ENCODE results near the gene ANGPTL2.

ANGPTL2 gene

DNA sequence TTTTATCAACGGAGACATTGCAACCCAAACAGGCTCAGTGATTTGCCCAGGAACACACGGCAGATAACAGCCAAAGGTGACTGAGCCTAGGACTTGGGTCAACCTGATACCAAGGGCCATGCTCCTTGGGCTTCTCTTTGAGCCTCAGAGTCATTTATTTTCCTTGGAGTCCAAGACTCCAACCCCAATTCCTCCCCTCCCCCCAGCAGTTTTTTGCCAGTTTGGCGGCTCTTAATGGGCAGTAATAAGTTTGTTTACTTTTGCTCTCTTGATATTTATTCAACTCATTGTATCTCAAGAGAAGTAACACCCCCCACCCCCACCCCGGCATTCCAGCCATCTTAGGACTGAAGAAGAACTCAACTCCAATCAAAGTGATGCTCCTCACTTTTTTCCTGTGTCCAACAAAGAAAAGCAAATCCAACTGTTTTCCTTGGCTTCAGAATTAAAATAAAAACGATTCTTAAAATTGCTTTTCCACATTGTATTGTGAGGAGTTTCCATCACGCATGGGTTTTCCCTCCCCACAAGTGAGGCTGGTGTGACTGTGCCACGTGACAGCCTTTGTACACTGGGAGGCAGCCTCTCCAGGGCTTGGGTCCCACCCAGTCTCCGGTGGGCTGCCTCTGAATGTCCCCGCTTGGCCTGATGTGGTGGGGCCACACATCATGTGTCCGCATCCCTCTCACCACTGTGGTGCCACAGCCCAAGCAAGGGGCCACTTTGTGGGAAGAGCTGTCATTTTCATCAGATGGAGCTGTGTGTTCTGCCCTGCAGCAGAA is 9.1 kb downstream of the ANGPTL2 start:
- ATAC-seq (ENCODE audit: insufficient read depth, low read depth) (no peak), DNase-seq (no peak)
- H3K9ac ChIP-seq (ENCODE audit: low read depth, low read length), result no peak overlapping the region
- H3K27me3 ChIP-seq (ENCODE audit: insufficient read depth, low read length, poor library complexity), result peaks cover 24% of the 10 kb centered on the region
- peaks cover 11% of the 10 kb centered on the region for H4K20me1 ChIP-seq (ENCODE audit: insufficient read depth, low read length)
- H3K4me1 ChIP-seq (ENCODE audit: insufficient read depth, low read length), result no peaks in the 10 kb centered on the region
- no peak overlapping the region for H3K4me2 ChIP-seq (ENCODE audit: insufficient read depth, low read length)
- no peaks in the 10 kb centered on the region for H3K36me3 ChIP-seq (ENCODE audit: insufficient read depth, low read length)
- H3K79me2 ChIP-seq (ENCODE audit: insufficient read depth, low read length), result no peaks in the 10 kb centered on the region
- H3K27ac ChIP-seq (ENCODE audit: low read length), result no peak overlapping the region
- no peak for TF ChIP-seq CTCF (IDR thresholded peaks at IDR 0.05; ENCODE audit: borderline replicate concordance, extremely low read depth, low read length, poor library complexity, severe bottlenecking)
- no peak for TF ChIP-seq EZH2 (IDR thresholded peaks at IDR 0.05; ENCODE audit: borderline replicate concordance, low read depth, low read length, severe bottlenecking)
- no peak overlapping the region for H3K4me3 ChIP-seq (ENCODE audit: low read depth in 1 of 2, low read length in 2 of 2)
- H2AFZ ChIP-seq (ENCODE audit: low read depth, low read length), result no peak overlapping the region
- H3K9me3 ChIP-seq (ENCODE audit: insufficient read depth, low read length, severe bottlenecking), result no peaks in the 10 kb centered on the region

- no peak overlapping the region for H2AFZ ChIP-seq (ENCODE audit: low read depth, low read length)
- H4K20me1 ChIP-seq (ENCODE audit: insufficient read depth, low read length), result peaks cover 11% of the 10 kb centered on the region
- H3K79me2 ChIP-seq (ENCODE audit: insufficient read depth, low read length), result no peaks in the 10 kb centered on the region
- TF ChIP-seq EZH2 (IDR thresholded peaks at IDR 0.05; ENCODE audit: borderline replicate concordance, low read depth, low read length, severe bottlenecking), result no peak
- no peak for TF ChIP-seq CTCF (IDR thresholded peaks at IDR 0.05; ENCODE audit: borderline replicate concordance, extremely low read depth, low read length, poor library complexity, severe bottlenecking)
- H3K9me3 ChIP-seq (ENCODE audit: insufficient read depth, low read length, severe bottlenecking), result no peaks in the 10 kb centered on the region
- no peak overlapping the region for H3K4me2 ChIP-seq (ENCODE audit: insufficient read depth, low read length)
- no peak overlapping the region for H3K9ac ChIP-seq (ENCODE audit: low read depth, low read length)
- H3K4me1 ChIP-seq (ENCODE audit: insufficient read depth, low read length), result no peaks in the 10 kb centered on the region
- no peak overlapping the region for H3K4me3 ChIP-seq (ENCODE audit: low read depth in 1 of 2, low read length in 2 of 2)
- DNase-seq, result no peak
- no peak overlapping the region for H3K27ac ChIP-seq (ENCODE audit: low read length)
- peaks cover 24% of the 10 kb centered on the region for H3K27me3 ChIP-seq (ENCODE audit: insufficient read depth, low read length, poor library complexity)
- no peak for ATAC-seq (ENCODE audit: insufficient read depth, low read depth)
- H3K36me3 ChIP-seq (ENCODE audit: insufficient read depth, low read length), result no peaks in the 10 kb centered on the region
Measured at GRCh38 chr9:127112735-127113161, 9.7 kb downstream of the ANGPTL2 start.

DNA sequence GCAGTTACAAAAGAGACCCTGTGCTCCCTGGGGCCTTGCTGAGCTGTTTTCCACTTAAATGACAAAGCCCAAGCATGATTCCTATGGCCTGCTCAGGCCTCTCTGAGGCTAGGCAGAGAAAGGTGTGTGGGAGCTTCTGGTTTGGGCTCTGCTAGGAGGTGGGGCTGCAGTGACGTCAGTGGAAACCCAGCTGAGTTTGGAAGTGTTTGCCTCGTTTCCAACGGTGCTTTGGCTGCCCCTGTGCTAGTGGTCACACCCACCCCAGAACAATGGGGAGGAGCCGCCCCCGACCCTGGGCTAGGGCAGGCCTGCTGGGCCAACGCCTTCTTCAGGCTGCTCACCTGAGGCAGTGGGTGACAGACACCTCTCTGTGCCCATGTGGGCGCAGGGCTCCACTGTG is 10.4 kb downstream of the ANGPTL2 start:
- no peak for TF ChIP-seq EZH2 (IDR thresholded peaks at IDR 0.05; ENCODE audit: borderline replicate concordance, low read depth, low read length, severe bottlenecking)
- no peak for TF ChIP-seq CTCF (IDR thresholded peaks at IDR 0.05; ENCODE audit: borderline replicate concordance, extremely low read depth, low read length, poor library complexity, severe bottlenecking)
- no peak for ATAC-seq (ENCODE audit: insufficient read depth, low read depth)
- Histone ChIP-seq H2AFZ (ENCODE audit: low read depth, low read length) (no peak overlapping the region), H3K4me3 (ENCODE audit: low read depth in 1 of 2, low read length in 2 of 2) (no peak overlapping the region), H3K4me1 (ENCODE audit: insufficient read depth, low read length) (no peaks in the 10 kb centered on the region), H3K27ac (ENCODE audit: low read length) (no peak overlapping the region), H3K9ac (ENCODE audit: low read depth, low read length) (no peak overlapping the region), H3K79me2 (ENCODE audit: insufficient read depth, low read length) (no peaks in the 10 kb centered on the region), H4K20me1 (ENCODE audit: insufficient read depth, low read length) (peaks cover 10% of the 10 kb centered on the region), H3K36me3 (ENCODE audit: insufficient read depth, low read length) (no peaks in the 10 kb centered on the region), H3K4me2 (ENCODE audit: insufficient read depth, low read length) (no peak overlapping the region), H3K9me3 (ENCODE audit: insufficient read depth, low read length, severe bottlenecking) (no peaks in the 10 kb centered on the region), H3K27me3 (ENCODE audit: insufficient read depth, low read length, poor library complexity) (peaks cover 22% of the 10 kb centered on the region)
- no peak for DNase-seq

Data from DND-41 (cell line).